Gastrocnemius medialis (tissue), 4 donors: ENCODE data around the gene RASA3. TPM values are rescaled to one million over a fixed set of nuclear protein-coding genes. Genes with fewer than 3 reads are reported as not detected.

Source experiments
- ATAC-seq, 2 donors: fragments of 150-250 bp; one replicate each; pipeline ENCODE4 v1.9.1; 2016
- DNase-seq, 2 donors: peaks; one replicate each; pipeline ENCODE4 v3.0.0-alpha.2; 2019
- H3K27ac ChIP-seq, 4 donors: fragments of 200-600 bp; sonication (generic); 1 replicate in 1 of 4; 2 replicates in 3 of 4; pipeline ENCODE4 v1.5.1; 2016 to 2018; ENCODE audit warnings: mild to moderate bottlenecking in 2 of 4, moderate library complexity in 1 of 4
- H3K27me3 ChIP-seq, 3 donors: fragments of 200-600 bp; sonication (generic) in 2 of 3; 1 replicate in 1 of 3; 2 replicates in 2 of 3; pipeline versions ENCODE4 v1.5.1 to v1.6.0; 2016 to 2019; ENCODE audit warnings: mild to moderate bottlenecking in 1 of 3, moderate library complexity in 1 of 3
- H3K36me3 ChIP-seq, 2 donors: fragments of 200-600 bp; sonication (generic) in 1 of 2; one replicate each; pipeline ENCODE4 v1.5.1; 2017 to 2018
- H3K4me1 ChIP-seq, 2 donors: fragments of 200-600 bp; sonication (generic) in 1 of 2; one replicate each; pipeline ENCODE4 v1.5.1; 2016 to 2017; ENCODE audit warnings: mild to moderate bottlenecking in 2 of 2
- H3K4me3 ChIP-seq, 4 donors: fragments of 200-600 bp; sonication (generic) in 3 of 4; 1 replicate in 1 of 4; 2 replicates in 3 of 4; pipeline ENCODE4 v1.5.1; 2016 to 2019; ENCODE audit warnings: mild to moderate bottlenecking in 2 of 4
- H3K9me3 ChIP-seq, 3 donors: fragments of 200-600 bp; sonication (generic) in 2 of 3; 1 replicate in 1 of 3; 2 replicates in 2 of 3; pipeline ENCODE4 v1.5.1; 2016 to 2019
- CTCF ChIP-seq, 5 experiments: fragments of 450-650 bp in 3 of 5; fragments of 200-600 bp in 2 of 5; sonication (generic) in 2 of 5; IDR thresholded peaks in 4 of 5; conservative IDR thresholded peaks in 1 of 5; 1 replicate in 4 of 5; 2 replicates in 1 of 5; pipeline ENCODE4 v1.5.1; 2016 to 2019; ENCODE audit warnings: antibody characterized with exemption in 5 of 5, mild to moderate bottlenecking in 3 of 5, moderate library complexity in 3 of 5
- POLR2A ChIP-seq, 2 donors: fragments of 450-650 bp; IDR thresholded peaks; one replicate each; pipeline ENCODE4 v1.6.1; 2017; ENCODE audit warnings: antibody characterized with exemption in 2 of 2, mild to moderate bottlenecking in 2 of 2, moderate library complexity in 2 of 2
- in situ Hi-C, 4 donors: fragments of 200-750 bp; cut with MboI; loops; one replicate each; pipeline versions ENCODE4 v1.15.0 to v1.8.0; 2017; ENCODE audit warnings: low sequenced_read_pairs in 4 of 4
- intact Hi-C: fragments of 100-400 bp; cut with DNase I; formaldehyde crosslinking; loops from one replicate; pipeline ENCODE4 v1.15.1; 2023; ENCODE audit warnings: low total_unique reads
- total RNA-seq, 4 donors: library from RNA; depleted of rRNA; stranded (reverse); fragments of >200 nt; gene quantifications; one replicate each; pipeline versions ENCODE4 v1.1.0 to v1.2.3, GENCODE V29; 2016

The RASA3 gene
- total RNA-seq, 4 donors from 2014 or later, result 3.4 to 22.2 (median 10.8) TPM

GRCh38 chr13:114155926-114156883 is 23.8 kb upstream of the RASA3 start:
- H3K4me3 ChIP-seq, result no peak overlapping the region
- peaks cover 0 to 2% (median 0%) of the 10 kb centered on the region in 3 donors for H3K27me3 ChIP-seq
- no peak for ATAC-seq
- no peaks in the 10 kb centered on the region for H3K9me3 ChIP-seq
- H3K36me3 ChIP-seq, result no peaks in the 10 kb centered on the region
- intact Hi-C loops (no loop called here), in situ Hi-C loops (no loop called here)
- peaks cover 4 to 8% of the 10 kb centered on the region in 2 donors for H3K4me1 ChIP-seq
- no peak for DNase-seq
- TF ChIP-seq POLR2A (IDR thresholded peaks at IDR 0.05) (no peak), CTCF (IDR thresholded peaks at IDR 0.05 in 4 of 5, conservative IDR thresholded peaks at IDR 0.05 in 1 of 5) (no peak)
- H3K27ac ChIP-seq, result no peak overlapping the region

GRCh38 chr13:114155320-114155719 is 22.9 kb upstream of the RASA3 start:
- Histone ChIP-seq H3K4me3 (no peak overlapping the region), H3K36me3 (no peaks in the 10 kb centered on the region), H3K27me3 (no peaks in the 10 kb centered on the region), H3K4me1 (peaks cover 4 to 10% of the 10 kb centered on the region in 2 donors), H3K27ac (no peak overlapping the region), H3K9me3 (no peaks in the 10 kb centered on the region)
- ATAC-seq, result no peak
- TF ChIP-seq CTCF (IDR thresholded peaks at IDR 0.05 in 4 of 5, conservative IDR thresholded peaks at IDR 0.05 in 1 of 5) (no peak), POLR2A (IDR thresholded peaks at IDR 0.05) (no peak)
- intact Hi-C loops (no loop called here), in situ Hi-C loops (no loop called here)
- no peak for DNase-seq

- Histone ChIP-seq H3K36me3 (no peaks in the 10 kb centered on the region), H3K4me1 (peaks cover 4 to 10% of the 10 kb centered on the region in 2 donors), H3K27ac (no peak overlapping the region), H3K27me3 (no peaks in the 10 kb centered on the region), H3K4me3 (no peak overlapping the region), H3K9me3 (no peaks in the 10 kb centered on the region)
- in situ Hi-C loops, result no loop called here
- no peak for ATAC-seq
- intact Hi-C loops, result no loop called here
- DNase-seq, result no peak
- TF ChIP-seq POLR2A (IDR thresholded peaks at IDR 0.05) (no peak), CTCF (IDR thresholded peaks at IDR 0.05 in 4 of 5, conservative IDR thresholded peaks at IDR 0.05 in 1 of 5) (no peak)
Measured at GRCh38 chr13:114154476-114154875, 22.1 kb upstream of the RASA3 start.

GRCh38 chr13:114153485-114154080 is 21.2 kb upstream of the RASA3 start:
- intact Hi-C loops, result no loop called here

More at GRCh38 chr13:114153485-114154080, 21.2 kb upstream of the RASA3 start:
- Histone ChIP-seq H3K36me3 (no peaks in the 10 kb centered on the region), H3K27me3 (no peaks in the 10 kb centered on the region), H3K27ac (no peak overlapping the region), H3K9me3 (no peaks in the 10 kb centered on the region), H3K4me3 (no peak overlapping the region), H3K4me1 (peaks cover 4 to 10% of the 10 kb centered on the region in 2 donors)
- in situ Hi-C loops, result no loop called here
- no peak for ATAC-seq
- DNase-seq, result no peak
- TF ChIP-seq POLR2A (IDR thresholded peaks at IDR 0.05), result no peak
- no peak for TF ChIP-seq CTCF (IDR thresholded peaks at IDR 0.05 in 4 of 5, conservative IDR thresholded peaks at IDR 0.05 in 1 of 5)
